HepG2 (cell line): ENCODE measurements around the gene KLF11. TPM values are rescaled to one million over a fixed set of nuclear protein-coding genes. Genes with fewer than 3 reads are reported as not detected.

Experiments
- PITX1 ChIP-seq: sonication (generic); formaldehyde crosslinking; IDR thresholded peaks from 2 replicates; pipeline ENCODE4 v1.5.1; 2020; ENCODE audit warnings: mild to moderate bottlenecking, missing genetic modification reagents
- REPIN1 ChIP-seq: sonication (generic); formaldehyde crosslinking; IDR thresholded peaks from 2 replicates; pipeline ENCODE4 v1.8.0; 2022; ENCODE audit warnings: missing genetic modification reagents, low read depth, mild to moderate bottlenecking, borderline replicate concordance
- SMAD1 ChIP-seq: sonication (generic); formaldehyde crosslinking; IDR thresholded peaks from 2 replicates; pipeline ENCODE4 v1.4.0; 2020; ENCODE audit warnings: missing genetic modification reagents, low read depth, mild to moderate bottlenecking, borderline replicate concordance
- SOX6 ChIP-seq, 2 experiments: fragments of 450-650 bp in 1 of 2; sonication (generic) in 1 of 2; formaldehyde crosslinking in 1 of 2; IDR thresholded peaks; 2 replicates each; pipeline versions ENCODE4 v1.4.0 to v1.6.1; 2017 to 2020; ENCODE audit warnings: antibody characterized with exemption in 1 of 2, mild to moderate bottlenecking in 1 of 2, missing genetic modification reagents in 1 of 2
- TSC22D2 ChIP-seq: sonication (generic); formaldehyde crosslinking; IDR thresholded peaks from 2 replicates; pipeline ENCODE4 v1.5.1; 2020; ENCODE audit warnings: missing genetic modification reagents, mild to moderate bottlenecking, borderline replicate concordance
- ZFYVE20 ChIP-seq: sonication (generic); formaldehyde crosslinking; IDR thresholded peaks from 2 replicates; pipeline ENCODE4 v1.8.0; 2023; ENCODE audit warnings: low read depth, mild to moderate bottlenecking, moderate library complexity, missing genetic modification reagents, borderline replicate concordance
- ZNF264 ChIP-seq: sonication (generic); formaldehyde crosslinking; IDR thresholded peaks from 2 replicates; pipeline ENCODE4 v1.4.0; 2020; ENCODE audit warnings: missing genetic modification reagents
- ZNF660 ChIP-seq: sonication (generic); formaldehyde crosslinking; IDR thresholded peaks from 2 replicates; pipeline ENCODE4 v1.5.1; 2020; ENCODE audit warnings: mild to moderate bottlenecking, low read depth, missing genetic modification reagents, borderline replicate concordance
- ZNF773 ChIP-seq: sonication (generic); formaldehyde crosslinking; IDR thresholded peaks from 2 replicates; pipeline ENCODE4 v1.4.0; 2020; ENCODE audit warnings: missing genetic modification reagents, borderline replicate concordance
- polyA plus RNA-seq, 8 experiments: library from polyadenylated mRNA; depleted of rRNA in 3 of 8; stranded (reverse) in 7 of 8; unstranded in 1 of 8; fragments of >200 nt; fragmentation: Illumina TruSeq in 4 of 8; extraction: Trizol in 4 of 8; gene quantifications; 2 replicates each; pipeline versions ENCODE4 v1.2.1 to v1.2.3, GENCODE V29; 2011 to 2016; ENCODE audit warnings: low read depth in 4 of 8, missing spikeins in 1 of 8, mixed read lengths in 1 of 8; ENCODE audit not compliant: insufficient read depth in 1 of 8
- total RNA-seq, 5 experiments: library from RNA; depleted of rRNA; stranded (reverse); fragments of >200 nt; fragmentation: Illumina TruSeq; extraction: Trizol; gene quantifications; 2 replicates each; pipeline ENCODE4 v1.2.3, GENCODE V29; 2016; ENCODE audit warnings: low read depth in 1 of 5
- TF ChIP-seq, protein P1 (sequence below): sonication (generic); formaldehyde crosslinking; IDR thresholded peaks from 2 replicates; pipeline ENCODE4 v1.4.0; 2020; ENCODE audit warnings: missing genetic modification reagents
- TF ChIP-seq, protein P2 (sequence below): sonication (generic); formaldehyde crosslinking; IDR thresholded peaks from 2 replicates; pipeline ENCODE4 v1.4.0; 2020; ENCODE audit warnings: mild to moderate bottlenecking, missing genetic modification reagents
- TF ChIP-seq, protein P3 (sequence below): sonication (generic); formaldehyde crosslinking; IDR thresholded peaks from 2 replicates; pipeline ENCODE4 v1.5.1; 2020; ENCODE audit warnings: missing genetic modification reagents, mild to moderate bottlenecking, borderline replicate concordance
- TF ChIP-seq, protein P4 (sequence below): sonication (generic); formaldehyde crosslinking; IDR thresholded peaks from 2 replicates; pipeline ENCODE4 v1.8.0; 2023; ENCODE audit warnings: mild to moderate bottlenecking, missing genetic modification reagents
- TF ChIP-seq, protein P5 (sequence below): sonication (generic); formaldehyde crosslinking; IDR thresholded peaks from 2 replicates; pipeline ENCODE4 v1.8.0; 2022; ENCODE audit warnings: missing genetic modification reagents, low read depth, mild to moderate bottlenecking, borderline replicate concordance
- TF ChIP-seq, protein P6 (sequence below): sonication (generic); formaldehyde crosslinking; IDR thresholded peaks from 2 replicates; pipeline ENCODE4; 2020; ENCODE audit warnings: missing genetic modification reagents, mild to moderate bottlenecking, borderline replicate concordance
- TF ChIP-seq, protein P7 (sequence below): sonication (generic); formaldehyde crosslinking; IDR thresholded peaks from 2 replicates; pipeline ENCODE4 v1.4.0; 2020; ENCODE audit warnings: low read depth, missing genetic modification reagents

KLF11 gene
- total and polyA plus RNA-seq, 2 of the 13 experiments (the other 11 are each of a cell fraction or from before 2014, with no cell fraction given), result 2.5 to 11.8 TPM

DNA sequence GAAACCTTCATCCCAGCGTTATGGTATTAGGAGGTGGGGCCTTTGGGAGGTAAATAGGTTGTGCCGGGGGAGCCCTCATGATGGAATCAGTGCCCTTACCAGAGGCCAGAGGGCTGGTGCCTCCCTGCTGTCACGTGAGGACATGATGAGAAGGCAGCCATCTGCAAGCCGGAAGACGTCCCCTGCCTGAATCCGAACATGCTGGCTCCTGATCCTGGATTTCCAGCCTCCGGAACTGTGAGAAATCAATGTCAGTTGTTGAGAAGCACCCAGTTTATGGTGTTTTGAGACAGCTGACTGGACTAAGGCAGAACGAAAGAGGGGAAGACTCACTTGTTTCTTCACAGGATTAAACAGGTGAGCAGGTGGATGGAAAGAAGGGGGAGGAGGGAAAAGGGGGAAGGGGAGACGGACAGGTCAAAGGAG, 13.0 kb upstream of the KLF11 start (continued):
- TF ChIP-seq, protein P1, sequence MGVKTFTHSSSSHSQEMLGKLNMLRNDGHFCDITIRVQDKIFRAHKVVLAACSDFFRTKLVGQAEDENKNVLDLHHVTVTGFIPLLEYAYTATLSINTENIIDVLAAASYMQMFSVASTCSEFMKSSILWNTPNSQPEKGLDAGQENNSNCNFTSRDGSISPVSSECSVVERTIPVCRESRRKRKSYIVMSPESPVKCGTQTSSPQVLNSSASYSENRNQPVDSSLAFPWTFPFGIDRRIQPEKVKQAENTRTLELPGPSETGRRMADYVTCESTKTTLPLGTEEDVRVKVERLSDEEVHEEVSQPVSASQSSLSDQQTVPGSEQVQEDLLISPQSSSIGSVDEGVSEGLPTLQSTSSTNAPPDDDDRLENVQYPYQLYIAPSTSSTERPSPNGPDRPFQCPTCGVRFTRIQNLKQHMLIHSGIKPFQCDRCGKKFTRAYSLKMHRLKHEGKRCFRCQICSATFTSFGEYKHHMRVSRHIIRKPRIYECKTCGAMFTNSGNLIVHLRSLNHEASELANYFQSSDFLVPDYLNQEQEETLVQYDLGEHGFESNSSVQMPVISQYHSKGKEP (CRISPR knock-in tag), result no peak
- TF ChIP-seq REPIN1 (CRISPR knock-in tag) (0 out of 2 replicates have a peak, but pooled peaks have one; percentile 21), SOX6 (IDR thresholded peaks at IDR 0.05) (no peak), SOX6 (CRISPR knock-in tag; IDR thresholded peaks at IDR 0.05) (peak; percentile 31), ZNF773 (no peak), SMAD1 (CRISPR knock-in tag) (no peak), TSC22D2 (CRISPR knock-in tag) (no peak), ZNF264 (CRISPR knock-in tag) (peak; percentile 89; the same call in 1 of the 2 replicates), PITX1 (peak; percentile 50; the same call in 1 of the 2 replicates), ZFYVE20 (no peak), ZNF660 (no peak)
- TF ChIP-seq, protein P2, sequence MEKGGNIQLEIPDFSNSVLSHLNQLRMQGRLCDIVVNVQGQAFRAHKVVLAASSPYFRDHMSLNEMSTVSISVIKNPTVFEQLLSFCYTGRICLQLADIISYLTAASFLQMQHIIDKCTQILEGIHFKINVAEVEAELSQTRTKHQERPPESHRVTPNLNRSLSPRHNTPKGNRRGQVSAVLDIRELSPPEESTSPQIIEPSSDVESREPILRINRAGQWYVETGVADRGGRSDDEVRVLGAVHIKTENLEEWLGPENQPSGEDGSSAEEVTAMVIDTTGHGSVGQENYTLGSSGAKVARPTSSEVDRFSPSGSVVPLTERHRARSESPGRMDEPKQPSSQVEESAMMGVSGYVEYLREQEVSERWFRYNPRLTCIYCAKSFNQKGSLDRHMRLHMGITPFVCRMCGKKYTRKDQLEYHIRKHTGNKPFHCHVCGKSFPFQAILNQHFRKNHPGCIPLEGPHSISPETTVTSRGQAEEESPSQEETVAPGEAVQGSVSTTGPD (CRISPR knock-in tag), result no peak
- TF ChIP-seq, protein P3, sequence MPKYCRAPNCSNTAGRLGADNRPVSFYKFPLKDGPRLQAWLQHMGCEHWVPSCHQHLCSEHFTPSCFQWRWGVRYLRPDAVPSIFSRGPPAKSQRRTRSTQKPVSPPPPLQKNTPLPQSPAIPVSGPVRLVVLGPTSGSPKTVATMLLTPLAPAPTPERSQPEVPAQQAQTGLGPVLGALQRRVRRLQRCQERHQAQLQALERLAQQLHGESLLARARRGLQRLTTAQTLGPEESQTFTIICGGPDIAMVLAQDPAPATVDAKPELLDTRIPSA (CRISPR knock-in tag), result no peak
- TF ChIP-seq, protein P4, sequence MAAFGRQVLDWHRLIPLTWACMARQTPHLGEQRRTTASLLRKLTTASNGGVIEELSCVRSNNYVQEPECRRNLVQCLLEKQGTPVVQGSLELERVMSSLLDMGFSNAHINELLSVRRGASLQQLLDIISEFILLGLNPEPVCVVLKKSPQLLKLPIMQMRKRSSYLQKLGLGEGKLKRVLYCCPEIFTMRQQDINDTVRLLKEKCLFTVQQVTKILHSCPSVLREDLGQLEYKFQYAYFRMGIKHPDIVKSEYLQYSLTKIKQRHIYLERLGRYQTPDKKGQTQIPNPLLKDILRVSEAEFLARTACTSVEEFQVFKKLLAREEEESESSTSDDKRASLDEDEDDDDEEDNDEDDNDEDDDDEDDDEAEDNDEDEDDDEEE (CRISPR knock-in tag), result no peak
- TF ChIP-seq, protein P5, sequence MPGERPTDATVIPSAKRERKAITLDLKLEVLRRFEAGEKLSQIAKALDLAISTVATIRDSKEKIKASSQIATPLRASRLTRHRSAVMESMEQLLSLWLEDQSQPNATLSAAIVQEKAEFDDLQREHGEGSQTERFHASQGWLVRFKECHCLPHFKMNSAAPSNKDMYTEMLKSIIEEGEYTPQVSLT (CRISPR knock-in tag), result no peak
- TF ChIP-seq, protein P6, sequence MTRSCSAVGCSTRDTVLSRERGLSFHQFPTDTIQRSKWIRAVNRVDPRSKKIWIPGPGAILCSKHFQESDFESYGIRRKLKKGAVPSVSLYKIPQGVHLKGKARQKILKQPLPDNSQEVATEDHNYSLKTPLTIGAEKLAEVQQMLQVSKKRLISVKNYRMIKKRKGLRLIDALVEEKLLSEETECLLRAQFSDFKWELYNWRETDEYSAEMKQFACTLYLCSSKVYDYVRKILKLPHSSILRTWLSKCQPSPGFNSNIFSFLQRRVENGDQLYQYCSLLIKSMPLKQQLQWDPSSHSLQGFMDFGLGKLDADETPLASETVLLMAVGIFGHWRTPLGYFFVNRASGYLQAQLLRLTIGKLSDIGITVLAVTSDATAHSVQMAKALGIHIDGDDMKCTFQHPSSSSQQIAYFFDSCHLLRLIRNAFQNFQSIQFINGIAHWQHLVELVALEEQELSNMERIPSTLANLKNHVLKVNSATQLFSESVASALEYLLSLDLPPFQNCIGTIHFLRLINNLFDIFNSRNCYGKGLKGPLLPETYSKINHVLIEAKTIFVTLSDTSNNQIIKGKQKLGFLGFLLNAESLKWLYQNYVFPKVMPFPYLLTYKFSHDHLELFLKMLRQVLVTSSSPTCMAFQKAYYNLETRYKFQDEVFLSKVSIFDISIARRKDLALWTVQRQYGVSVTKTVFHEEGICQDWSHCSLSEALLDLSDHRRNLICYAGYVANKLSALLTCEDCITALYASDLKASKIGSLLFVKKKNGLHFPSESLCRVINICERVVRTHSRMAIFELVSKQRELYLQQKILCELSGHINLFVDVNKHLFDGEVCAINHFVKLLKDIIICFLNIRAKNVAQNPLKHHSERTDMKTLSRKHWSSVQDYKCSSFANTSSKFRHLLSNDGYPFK (CRISPR knock-in tag), result no peak
- TF ChIP-seq, protein P7, sequence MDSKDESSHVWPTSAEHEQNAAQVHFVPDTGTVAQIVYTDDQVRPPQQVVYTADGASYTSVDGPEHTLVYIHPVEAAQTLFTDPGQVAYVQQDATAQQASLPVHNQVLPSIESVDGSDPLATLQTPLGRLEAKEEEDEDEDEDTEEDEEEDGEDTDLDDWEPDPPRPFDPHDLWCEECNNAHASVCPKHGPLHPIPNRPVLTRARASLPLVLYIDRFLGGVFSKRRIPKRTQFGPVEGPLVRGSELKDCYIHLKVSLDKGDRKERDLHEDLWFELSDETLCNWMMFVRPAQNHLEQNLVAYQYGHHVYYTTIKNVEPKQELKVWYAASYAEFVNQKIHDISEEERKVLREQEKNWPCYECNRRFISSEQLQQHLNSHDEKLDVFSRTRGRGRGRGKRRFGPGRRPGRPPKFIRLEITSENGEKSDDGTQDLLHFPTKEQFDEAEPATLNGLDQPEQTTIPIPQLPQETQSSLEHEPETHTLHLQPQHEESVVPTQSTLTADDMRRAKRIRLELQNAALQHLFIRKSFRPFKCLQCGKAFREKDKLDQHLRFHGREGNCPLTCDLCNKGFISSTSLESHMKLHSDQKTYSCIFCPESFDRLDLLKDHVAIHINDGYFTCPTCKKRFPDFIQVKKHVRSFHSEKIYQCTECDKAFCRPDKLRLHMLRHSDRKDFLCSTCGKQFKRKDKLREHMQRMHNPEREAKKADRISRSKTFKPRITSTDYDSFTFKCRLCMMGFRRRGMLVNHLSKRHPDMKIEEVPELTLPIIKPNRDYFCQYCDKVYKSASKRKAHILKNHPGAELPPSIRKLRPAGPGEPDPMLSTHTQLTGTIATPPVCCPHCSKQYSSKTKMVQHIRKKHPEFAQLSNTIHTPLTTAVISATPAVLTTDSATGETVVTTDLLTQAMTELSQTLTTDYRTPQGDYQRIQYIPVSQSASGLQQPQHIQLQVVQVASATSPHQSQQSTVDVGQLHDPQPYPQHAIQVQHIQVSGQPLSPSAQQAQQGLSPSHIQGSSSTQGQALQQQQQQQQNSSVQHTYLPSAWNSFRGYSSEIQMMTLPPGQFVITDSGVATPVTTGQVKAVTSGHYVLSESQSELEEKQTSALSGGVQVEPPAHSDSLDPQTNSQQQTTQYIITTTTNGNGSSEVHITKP, result no peak
